ENCODE results near the gene IFNGR2. TPM values are rescaled to one million over a fixed set of nuclear protein-coding genes. Genes with fewer than 3 reads are reported as not detected.

Gene IFNGR2
- total and polyA plus RNA-seq, 2 of the 8 experiments (the other 6 are each of a cell fraction or from before 2014, with no cell fraction given), result 36.0 to 46.4 TPM

- no peak for TF ChIP-seq NRF1 (IDR thresholded peaks at IDR 0.05; ENCODE audit: low read depth, low read length)
- TF ChIP-seq SIRT6 (IDR thresholded peaks at IDR 0.05; ENCODE audit: low read length), result no peak
- no peak for TF ChIP-seq ZNF274 (IDR thresholded peaks at IDR 0.05; ENCODE audit: borderline replicate concordance, extremely low read depth, low read length)
- no peak for TF ChIP-seq ATF3 (IDR thresholded peaks at IDR 0.05; ENCODE audit: insufficient read depth, low read depth, low read length)
- no peak for TF ChIP-seq CREB1 (IDR thresholded peaks at IDR 0.05)
- TF ChIP-seq, protein P1, sequence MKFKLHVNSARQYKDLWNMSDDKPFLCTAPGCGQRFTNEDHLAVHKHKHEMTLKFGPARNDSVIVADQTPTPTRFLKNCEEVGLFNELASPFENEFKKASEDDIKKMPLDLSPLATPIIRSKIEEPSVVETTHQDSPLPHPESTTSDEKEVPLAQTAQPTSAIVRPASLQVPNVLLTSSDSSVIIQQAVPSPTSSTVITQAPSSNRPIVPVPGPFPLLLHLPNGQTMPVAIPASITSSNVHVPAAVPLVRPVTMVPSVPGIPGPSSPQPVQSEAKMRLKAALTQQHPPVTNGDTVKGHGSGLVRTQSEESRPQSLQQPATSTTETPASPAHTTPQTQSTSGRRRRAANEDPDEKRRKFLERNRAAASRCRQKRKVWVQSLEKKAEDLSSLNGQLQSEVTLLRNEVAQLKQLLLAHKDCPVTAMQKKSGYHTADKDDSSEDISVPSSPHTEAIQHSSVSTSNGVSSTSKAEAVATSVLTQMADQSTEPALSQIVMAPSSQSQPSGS (IDR thresholded peaks at IDR 0.05; ENCODE audit: low read length), result no peak
- TF ChIP-seq BACH1 (IDR thresholded peaks at IDR 0.05; ENCODE audit: low read length), result no peak
- no peak for TF ChIP-seq RAD21 (IDR thresholded peaks at IDR 0.05 in 1 of 2, conservative IDR thresholded peaks at IDR 0.05 in 1 of 2; ENCODE audit: low read depth in 2 of 2, low read length in 2 of 2)
- TF ChIP-seq EGR1 (IDR thresholded peaks at IDR 0.05; ENCODE audit: borderline replicate concordance, low read depth, low read length), result no peak
These were observed 49.1 kb downstream of the IFNGR2 start (continued) for GRCh38 chr21:33452362-33452761.
